ENCODE data around the gene CTDSPL.
"Not testable (repeated sequence)": the region's sequence is repeated elsewhere in the genome, so short reads cannot be mapped to it uniquely, and the experiment has no call there.

The CTDSPL gene

DNA sequence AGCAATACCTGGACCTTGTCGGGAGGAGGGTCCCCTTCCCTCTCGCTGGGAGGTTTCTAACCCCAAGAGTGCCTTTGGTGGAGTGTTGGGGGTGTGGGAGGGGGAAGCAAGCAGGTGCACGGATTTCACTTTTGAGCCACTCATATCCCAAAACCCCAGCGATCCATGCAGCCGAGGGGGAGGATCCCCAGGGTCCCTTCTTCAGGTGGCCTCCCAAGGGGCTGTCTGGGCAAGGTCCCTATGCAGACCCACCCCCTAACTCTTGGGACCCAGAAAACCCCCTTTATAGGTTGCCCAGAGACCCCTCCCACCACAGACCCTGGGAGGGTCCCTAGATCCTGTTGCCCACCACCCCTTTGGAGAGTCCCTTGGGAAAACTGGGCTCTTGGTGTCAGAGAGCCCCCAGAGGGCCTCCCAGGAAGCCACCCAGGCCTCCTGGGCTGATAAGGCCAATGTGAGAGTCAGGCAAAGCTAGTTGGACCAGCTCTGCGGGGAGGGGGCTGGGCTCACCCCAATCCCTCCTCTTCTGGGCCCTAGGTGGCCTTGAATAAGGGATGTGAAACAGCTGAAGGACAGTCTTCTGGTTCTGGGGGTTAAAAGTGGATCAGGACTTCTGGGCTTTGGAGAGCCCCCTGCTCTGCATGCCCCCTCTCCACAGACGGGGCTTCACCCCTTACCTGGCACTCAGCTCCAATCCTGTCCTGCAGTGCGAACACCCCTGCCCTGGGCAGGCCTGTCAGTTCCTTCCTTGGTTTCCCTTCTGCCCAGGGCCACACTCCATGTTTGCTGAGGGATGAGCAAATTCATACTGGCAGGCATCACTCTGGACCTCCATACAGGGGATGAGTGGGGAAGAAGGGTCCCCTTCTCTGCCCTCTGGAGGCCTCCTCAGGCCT lies 168.7 kb downstream of the CTDSPL start:
- Histone ChIP-seq H3K9ac (ENCODE audit: insufficient read length, low read depth) (peak overlapping the region; percentile 58), H3K9me3 (ENCODE audit: insufficient read depth, low read length) (no peaks in the 10 kb centered on the region), H3K36me3 (ENCODE audit: insufficient read depth, insufficient read length, low read length) (no peaks in the 10 kb centered on the region), H3K27me3 (ENCODE audit: insufficient read depth, insufficient read length) (peaks cover 68% of the 10 kb centered on the region), H3K4me1 (ENCODE audit: insufficient read depth, insufficient read length) (peaks cover 19% of the 10 kb centered on the region), H3K4me3 (ENCODE audit: insufficient read length, low read depth) (peak overlapping the region; percentile 55)
- TF ChIP-seq SUZ12 (IDR thresholded peaks at IDR 0.05; ENCODE audit: extremely low read depth, insufficient read depth, insufficient read length) (no peak), YY1 (IDR thresholded peaks at IDR 0.05; ENCODE audit: insufficient read depth, insufficient read length) (no peak), ZNF274 (IDR thresholded peaks at IDR 0.05; ENCODE audit: low read depth, low read length) (no peak)
- no peak for DNase-seq (ENCODE audit: low read depth, low spot score)

DNA sequence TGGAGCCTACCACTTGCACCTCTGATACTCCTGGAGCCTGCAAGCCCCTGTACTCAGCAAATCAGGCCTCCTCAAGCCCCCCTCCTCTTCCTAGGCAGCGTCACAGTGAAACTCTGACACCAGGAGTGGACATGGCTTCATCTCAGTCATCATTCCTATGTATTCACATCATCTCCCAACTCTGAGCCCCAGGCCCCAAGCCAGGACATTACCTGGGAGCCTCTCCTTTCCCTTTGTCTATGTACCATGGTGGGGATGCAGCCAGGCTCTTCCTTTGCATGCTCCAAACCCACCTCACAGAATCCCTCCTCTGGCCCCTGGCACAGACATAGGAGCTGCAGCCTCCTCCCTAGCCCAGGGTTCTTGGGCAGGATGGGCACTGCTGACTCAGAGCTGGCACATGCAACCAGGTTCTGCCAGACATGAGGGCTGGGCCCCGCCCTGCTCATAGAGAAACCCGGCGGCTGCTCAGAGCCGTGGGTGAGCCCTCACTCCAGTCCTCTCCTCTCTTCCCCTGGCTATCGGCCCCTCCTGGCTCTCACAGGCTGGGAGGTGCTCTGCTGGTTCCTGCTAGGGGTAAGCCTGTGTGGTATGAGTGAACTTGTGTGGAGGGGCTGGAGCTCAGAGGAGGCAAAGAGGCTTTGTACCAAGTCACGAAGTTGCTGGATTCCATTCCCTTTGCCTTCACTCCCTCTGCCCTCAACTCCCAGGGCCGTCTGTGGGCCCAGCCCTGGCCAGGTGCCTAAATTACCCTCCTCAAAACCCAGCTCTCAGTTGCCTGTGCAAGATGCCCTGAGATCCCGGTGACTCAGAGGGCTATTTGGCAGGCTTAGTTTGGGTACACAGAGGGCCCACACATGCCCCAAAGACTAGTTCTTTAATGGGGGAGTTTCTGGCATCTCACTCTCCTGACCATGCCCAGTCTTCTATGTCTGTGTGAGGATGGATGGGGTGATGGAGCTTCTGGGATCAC lies 169.6 kb downstream of the CTDSPL start:
- Histone ChIP-seq H3K36me3 (ENCODE audit: insufficient read depth, insufficient read length, low read length) (no peaks in the 10 kb centered on the region), H3K4me3 (ENCODE audit: insufficient read length, low read depth) (no peak overlapping the region), H3K9ac (ENCODE audit: insufficient read length, low read depth) (no peak overlapping the region), H3K9me3 (ENCODE audit: insufficient read depth, low read length) (no peaks in the 10 kb centered on the region), H3K27me3 (ENCODE audit: insufficient read depth, insufficient read length) (peaks cover 60% of the 10 kb centered on the region), H3K4me1 (ENCODE audit: insufficient read depth, insufficient read length) (peaks cover 19% of the 10 kb centered on the region)
- DNase-seq (ENCODE audit: low read depth, low spot score), result no peak
- no peak for TF ChIP-seq SUZ12 (IDR thresholded peaks at IDR 0.05; ENCODE audit: extremely low read depth, insufficient read depth, insufficient read length)
- TF ChIP-seq YY1 (IDR thresholded peaks at IDR 0.05; ENCODE audit: insufficient read depth, insufficient read length), result no peak
- TF ChIP-seq ZNF274 (IDR thresholded peaks at IDR 0.05; ENCODE audit: low read depth, low read length), result no peak

DNA sequence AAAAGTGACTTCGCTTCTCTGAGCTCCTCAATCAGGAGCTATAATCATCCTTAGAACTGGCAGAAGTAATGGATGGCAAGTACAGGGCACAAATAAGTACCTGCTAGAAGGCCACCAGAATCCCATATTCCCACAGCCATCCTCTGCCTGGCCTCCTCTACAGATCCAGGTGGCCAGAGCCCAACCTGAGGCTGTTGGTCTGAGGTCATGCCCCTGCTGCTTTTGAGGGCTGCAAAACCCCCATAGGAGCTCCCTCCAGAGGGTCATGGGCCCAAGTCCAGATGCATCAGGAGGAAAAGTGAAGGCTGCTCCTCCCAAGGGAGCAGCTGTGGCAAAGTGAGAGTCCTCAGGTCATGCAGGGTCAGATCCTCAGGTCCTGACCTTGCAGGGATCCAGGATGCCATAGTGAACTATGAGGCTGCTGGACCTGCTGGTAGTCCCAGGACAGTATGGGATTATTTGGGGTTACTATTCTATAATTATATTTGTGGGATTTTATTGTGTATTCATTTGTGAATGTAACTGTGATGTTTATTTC lies 170.7 kb downstream of the CTDSPL start:
- TF ChIP-seq YY1 (IDR thresholded peaks at IDR 0.05; ENCODE audit: insufficient read depth, insufficient read length) (no peak), SUZ12 (IDR thresholded peaks at IDR 0.05; ENCODE audit: extremely low read depth, insufficient read depth, insufficient read length) (no peak), ZNF274 (IDR thresholded peaks at IDR 0.05; ENCODE audit: low read depth, low read length) (no peak)
- Histone ChIP-seq H3K9me3 (ENCODE audit: insufficient read depth, low read length) (no peaks in the 10 kb centered on the region), H3K4me1 (ENCODE audit: insufficient read depth, insufficient read length) (peaks cover 22% of the 10 kb centered on the region), H3K4me3 (ENCODE audit: insufficient read length, low read depth) (no peak overlapping the region), H3K27me3 (ENCODE audit: insufficient read depth, insufficient read length) (peaks cover 50% of the 10 kb centered on the region), H3K36me3 (ENCODE audit: insufficient read depth, insufficient read length, low read length) (no peaks in the 10 kb centered on the region), H3K9ac (ENCODE audit: insufficient read length, low read depth) (no peak overlapping the region)
- DNase-seq (ENCODE audit: low read depth, low spot score), result no peak

DNA sequence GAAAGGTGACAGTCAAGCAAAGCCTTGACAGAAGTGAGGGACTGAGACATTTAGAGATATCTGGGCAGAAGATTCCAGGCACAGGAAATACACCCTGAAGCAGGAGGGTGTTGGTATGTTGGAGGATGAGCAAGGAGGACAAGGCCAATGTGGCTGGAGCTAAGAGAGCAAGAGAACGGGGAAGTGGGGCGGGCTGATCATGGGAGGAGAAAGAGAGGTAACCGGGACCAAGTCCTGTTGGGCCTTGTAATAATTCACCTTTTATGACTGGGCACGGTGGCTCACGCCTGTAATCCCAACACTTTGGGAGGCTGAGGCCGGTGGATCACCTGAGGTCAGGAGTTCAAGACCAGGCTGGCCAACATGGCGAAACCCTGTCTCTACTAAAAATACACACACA lies 171.9 kb downstream of the CTDSPL start:
- not testable (repeated sequence) for DNase-seq (ENCODE audit: low read depth, low spot score); H3K4me3 ChIP-seq (ENCODE audit: insufficient read length, low read depth); H3K9ac ChIP-seq (ENCODE audit: insufficient read length, low read depth); H3K9me3 ChIP-seq (ENCODE audit: insufficient read depth, low read length); H3K36me3 ChIP-seq (ENCODE audit: insufficient read depth, insufficient read length, low read length)
- Histone ChIP-seq H3K4me1 (ENCODE audit: insufficient read depth, insufficient read length) (peaks cover 20% of the 10 kb centered on the region), H3K27me3 (ENCODE audit: insufficient read depth, insufficient read length) (peaks cover 44% of the 10 kb centered on the region)
